Osteoblast (primary cell): ENCODE data around the gene ATP1B3. TPM values are rescaled to one million over a fixed set of nuclear protein-coding genes. Genes with fewer than 3 reads are reported as not detected.

Source experiments
- DNase-seq: peaks from one replicate; pipeline ENCODE4 v3.0.0; 2011; ENCODE audit warnings: low spot score, mixed read lengths; ENCODE audit not compliant: insufficient read length; ENCODE audit errors: missing footprints
- H2AFZ ChIP-seq: 2 replicates; pipeline ENCODE4 v1.6.0; 2011; ENCODE audit warnings: mild to moderate bottlenecking, low read length
- H3K27ac ChIP-seq: 2 replicates; pipeline ENCODE4 v1.5.1; 2011; ENCODE audit warnings: mild to moderate bottlenecking, low read depth, low read length, moderate library complexity
- H3K27me3 ChIP-seq: 2 replicates; pipeline ENCODE4 v1.6.0; 2012; ENCODE audit warnings: mild to moderate bottlenecking, control low read depth, inconsistent platforms, low read length, moderate library complexity; ENCODE audit not compliant: insufficient read depth
- H3K36me3 ChIP-seq: 2 replicates; pipeline ENCODE4 v1.5.1; 2011; ENCODE audit warnings: mild to moderate bottlenecking, low read length, control low read depth, moderate library complexity; ENCODE audit not compliant: insufficient read depth
- H3K4me1 ChIP-seq: 2 replicates; pipeline ENCODE4 v1.5.1; 2011; ENCODE audit warnings: mild to moderate bottlenecking, low read length, control low read depth, moderate library complexity; ENCODE audit not compliant: insufficient read depth
- H3K4me2 ChIP-seq: 2 replicates; pipeline ENCODE4 v1.6.0; 2011; ENCODE audit warnings: mild to moderate bottlenecking, low read length; ENCODE audit not compliant: insufficient read depth
- H3K4me3 ChIP-seq: fragments of 200-600 bp; sonication (generic); 3 replicates; pipeline ENCODE4 v1.5.1; 2012; ENCODE audit warnings: mild to moderate bottlenecking, low read length, inconsistent platforms; ENCODE audit not compliant: insufficient read depth
- H3K79me2 ChIP-seq: 2 replicates; pipeline ENCODE4 v1.6.0; 2012; ENCODE audit warnings: mild to moderate bottlenecking, low read length, control low read depth, inconsistent platforms; ENCODE audit not compliant: insufficient read depth
- H3K9me3 ChIP-seq: 2 replicates; pipeline ENCODE4 v1.5.1; 2011; ENCODE audit warnings: low read depth, low read length, control low read depth
- H4K20me1 ChIP-seq: 2 replicates; pipeline ENCODE4 v1.6.0; 2012; ENCODE audit warnings: mild to moderate bottlenecking, low read length, control low read depth; ENCODE audit not compliant: insufficient read depth
- total RNA-seq: library from RNA; depleted of rRNA; stranded (reverse); fragments of >200 nt; gene quantifications from 2 replicates; pipeline ENCODE4 v1.2.3, GENCODE V29; 2012
- TF ChIP-seq, protein P1 (sequence below): IDR thresholded peaks from 2 replicates; pipeline ENCODE4 v1.5.1; 2011; ENCODE audit warnings: mild to moderate bottlenecking, low read depth, low read length, moderate library complexity; ENCODE audit errors: extremely low read depth

The ATP1B3 gene
- total RNA-seq, 1 donor = 37.3 TPM

DNA sequence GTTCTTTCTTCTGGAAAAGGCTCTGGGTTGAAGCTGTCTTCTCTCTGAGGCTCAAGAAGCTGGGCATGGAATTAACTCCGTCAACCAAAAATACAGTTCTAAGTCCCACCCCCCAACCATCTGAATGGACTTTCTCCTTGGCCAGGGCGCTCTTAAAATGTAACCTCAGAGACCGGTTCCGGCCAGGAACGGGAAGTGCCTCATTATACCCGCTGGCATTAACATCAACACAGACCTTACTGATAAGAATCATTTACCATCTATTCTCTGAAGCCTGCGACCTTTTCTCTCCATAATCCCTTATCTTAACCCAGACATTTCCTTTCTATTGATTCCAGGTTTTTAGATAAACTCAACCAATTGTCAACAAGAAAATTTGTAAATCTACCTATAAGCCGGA is 64.7 kb downstream of the ATP1B3 start:
- H3K4me1 ChIP-seq = peaks cover 11% of the 10 kb centered on the region
- H3K4me2 ChIP-seq = no peak overlapping the region
- H2AFZ ChIP-seq = no peak overlapping the region
- no peaks in the 10 kb centered on the region for H3K79me2 ChIP-seq
- H3K36me3 ChIP-seq = no peaks in the 10 kb centered on the region
- DNase-seq = no peak
- H3K27me3 ChIP-seq = no peaks in the 10 kb centered on the region
- no peaks in the 10 kb centered on the region for H4K20me1 ChIP-seq
- no peak overlapping the region for H3K27ac ChIP-seq
- TF ChIP-seq, protein P1, sequence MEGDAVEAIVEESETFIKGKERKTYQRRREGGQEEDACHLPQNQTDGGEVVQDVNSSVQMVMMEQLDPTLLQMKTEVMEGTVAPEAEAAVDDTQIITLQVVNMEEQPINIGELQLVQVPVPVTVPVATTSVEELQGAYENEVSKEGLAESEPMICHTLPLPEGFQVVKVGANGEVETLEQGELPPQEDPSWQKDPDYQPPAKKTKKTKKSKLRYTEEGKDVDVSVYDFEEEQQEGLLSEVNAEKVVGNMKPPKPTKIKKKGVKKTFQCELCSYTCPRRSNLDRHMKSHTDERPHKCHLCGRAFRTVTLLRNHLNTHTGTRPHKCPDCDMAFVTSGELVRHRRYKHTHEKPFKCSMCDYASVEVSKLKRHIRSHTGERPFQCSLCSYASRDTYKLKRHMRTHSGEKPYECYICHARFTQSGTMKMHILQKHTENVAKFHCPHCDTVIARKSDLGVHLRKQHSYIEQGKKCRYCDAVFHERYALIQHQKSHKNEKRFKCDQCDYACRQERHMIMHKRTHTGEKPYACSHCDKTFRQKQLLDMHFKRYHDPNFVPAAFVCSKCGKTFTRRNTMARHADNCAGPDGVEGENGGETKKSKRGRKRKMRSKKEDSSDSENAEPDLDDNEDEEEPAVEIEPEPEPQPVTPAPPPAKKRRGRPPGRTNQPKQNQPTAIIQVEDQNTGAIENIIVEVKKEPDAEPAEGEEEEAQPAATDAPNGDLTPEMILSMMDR = no peak
- H3K9me3 ChIP-seq = no peaks in the 10 kb centered on the region
- no peak overlapping the region for H3K4me3 ChIP-seq

DNA sequence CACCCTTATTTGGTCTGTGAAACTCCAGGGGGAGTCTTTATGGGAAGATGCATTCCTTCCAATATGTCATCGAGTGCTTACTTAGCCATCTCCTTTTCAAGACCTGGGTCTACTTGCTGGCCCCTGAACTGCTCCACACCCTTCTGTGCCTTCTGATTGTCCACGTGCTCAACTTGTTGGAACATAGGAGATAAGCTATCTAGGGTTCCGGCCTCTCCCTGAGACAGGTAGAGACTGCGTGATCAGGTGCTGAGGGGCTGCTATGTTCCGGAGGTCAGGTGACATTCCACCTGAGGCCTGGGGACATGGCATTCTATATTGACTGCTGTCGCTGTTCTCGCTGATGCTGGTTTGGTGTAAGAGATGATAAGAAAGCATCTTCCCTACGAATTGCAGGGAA is 65.6 kb downstream of the ATP1B3 start:
- Histone ChIP-seq H3K36me3 (no peaks in the 10 kb centered on the region), H2AFZ (no peak overlapping the region), H3K4me1 (peaks cover 11% of the 10 kb centered on the region)

DNA sequence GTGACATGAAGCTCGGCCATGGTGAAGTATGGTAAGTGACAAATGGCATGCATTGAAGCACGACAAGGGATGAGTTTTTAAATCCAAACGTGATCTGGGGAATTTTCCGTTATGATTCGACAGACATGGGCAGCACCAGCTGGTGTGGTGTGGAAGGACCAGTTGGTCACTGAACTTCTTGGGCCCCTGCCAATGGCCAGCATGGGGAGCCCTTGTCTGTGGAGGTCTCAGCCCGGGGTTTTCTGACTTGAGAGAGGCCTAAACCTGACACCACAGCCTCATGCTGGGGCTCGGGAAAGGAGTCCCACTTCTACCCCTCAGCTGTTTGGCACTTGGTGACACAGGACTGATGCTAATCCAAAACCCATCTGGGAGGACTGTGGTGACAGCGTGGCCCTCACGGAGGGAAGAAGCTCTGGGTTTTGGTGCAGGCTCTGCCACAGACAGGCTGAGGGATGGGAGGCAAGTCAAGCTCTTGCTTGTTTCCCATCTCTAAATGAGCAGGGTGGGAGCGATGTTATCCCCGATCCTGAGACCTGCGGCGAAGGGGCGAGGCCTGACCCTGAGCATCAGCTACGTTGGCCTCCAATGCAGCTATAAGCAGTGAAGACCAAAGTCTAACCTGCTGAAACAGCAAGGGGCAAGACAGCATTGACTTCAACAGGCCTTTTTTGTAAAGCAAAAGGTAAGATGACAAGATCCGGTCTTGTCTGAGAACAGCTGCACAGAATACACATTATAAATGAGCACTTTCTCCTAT is 69.5 kb downstream of the ATP1B3 start:
- Histone ChIP-seq H3K27me3 (no peaks in the 10 kb centered on the region), H3K4me3 (no peak overlapping the region), H3K36me3 (no peaks in the 10 kb centered on the region), H3K9me3 (no peaks in the 10 kb centered on the region), H3K27ac (no peak overlapping the region), H2AFZ (no peak overlapping the region), H4K20me1 (no peaks in the 10 kb centered on the region), H3K4me2 (no peak overlapping the region), H3K4me1 (peaks cover 5% of the 10 kb centered on the region), H3K79me2 (no peaks in the 10 kb centered on the region)
- TF ChIP-seq, protein P1 = no peak
- DNase-seq = no peak

More for the DNA sequence above, 65.6 kb downstream of the ATP1B3 start:
- no peaks in the 10 kb centered on the region for H4K20me1 ChIP-seq
- H3K79me2 ChIP-seq = no peaks in the 10 kb centered on the region
- H3K9me3 ChIP-seq = no peaks in the 10 kb centered on the region
- TF ChIP-seq, protein P1 = no peak
- no peak overlapping the region for H3K4me3 ChIP-seq
- no peak overlapping the region for H3K4me2 ChIP-seq
- no peak for DNase-seq
- no peaks in the 10 kb centered on the region for H3K27me3 ChIP-seq
- H3K27ac ChIP-seq = no peak overlapping the region

DNA sequence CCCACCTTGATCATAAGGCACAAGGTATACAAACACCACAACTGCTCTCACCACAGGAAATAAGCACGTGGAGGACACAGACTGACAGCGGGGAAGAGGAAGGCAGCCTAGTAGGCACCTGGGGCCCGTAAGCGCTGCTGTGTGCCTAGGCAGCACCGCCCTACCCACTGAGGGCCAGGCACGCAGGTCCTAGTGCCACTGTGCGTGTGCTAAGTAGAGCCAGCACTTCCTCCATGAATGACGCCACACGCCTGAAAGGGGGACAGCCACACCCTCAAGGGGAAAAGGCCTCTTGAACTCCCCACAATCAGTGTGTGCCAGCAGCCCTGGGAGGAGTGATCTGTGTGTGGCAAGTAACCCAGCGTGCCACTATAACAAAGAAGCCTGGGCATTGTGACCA is 73.0 kb downstream of the ATP1B3 start:
- Histone ChIP-seq H4K20me1 (no peaks in the 10 kb centered on the region), H3K4me2 (no peak overlapping the region), H3K36me3 (no peaks in the 10 kb centered on the region), H3K27ac (no peak overlapping the region), H3K4me1 (peaks cover 6% of the 10 kb centered on the region), H3K9me3 (no peaks in the 10 kb centered on the region), H3K27me3 (no peaks in the 10 kb centered on the region), H3K4me3 (no peak overlapping the region), H3K79me2 (no peaks in the 10 kb centered on the region), H2AFZ (no peak overlapping the region)
- no peak for DNase-seq
- TF ChIP-seq, protein P1 = no peak
